HG03097 (cell line): ENCODE measurements around the gene FAM107B.
"Not testable (repeated sequence)": the region's sequence is repeated elsewhere in the genome, so short reads cannot be mapped to it uniquely, and the experiment has no call there.

Experiments used
- ATAC-seq: cut with Tn5 transposase; IDR thresholded peaks from one replicate; pipeline ENCODE4 v1.9.1; 2021; ENCODE audit not compliant: unreplicated experiment, low FRiP score

The FAM107B gene

GRCh38 chr10:14604181-14605142 lies 170.2 kb downstream of the FAM107B start:
- peak; percentile 43 for ATAC-seq

- peak; percentile 9 for ATAC-seq
Measured at GRCh38 chr10:14603534-14604102, 171.1 kb downstream of the FAM107B start.

GRCh38 chr10:14602807-14603533 lies 171.7 kb downstream of the FAM107B start:
- ATAC-seq, result no peak

GRCh38 chr10:14601872-14602725 lies 172.6 kb downstream of the FAM107B start:
- peak; percentile 34 for ATAC-seq

GRCh38 chr10:14601326-14601725 lies 173.4 kb downstream of the FAM107B start:
- no peak for ATAC-seq

- ATAC-seq, result no peak
Measured at GRCh38 chr10:14600065-14600464, 174.6 kb downstream of the FAM107B start.

GRCh38 chr10:14598809-14599764 lies 175.6 kb downstream of the FAM107B start:
- ATAC-seq, result no peak

- no peak for ATAC-seq
Measured at GRCh38 chr10:14595526-14596182, 179.0 kb downstream of the FAM107B start.

GRCh38 chr10:14594878-14595525 lies 179.7 kb downstream of the FAM107B start:
- no peak for ATAC-seq

GRCh38 chr10:14593806-14594205 lies 180.9 kb downstream of the FAM107B start:
- ATAC-seq, result no peak

GRCh38 chr10:14592566-14592965 lies 182.1 kb downstream of the FAM107B start:
- ATAC-seq, result no peak

- ATAC-seq, result no peak
Measured at GRCh38 chr10:14592026-14592425, 182.7 kb downstream of the FAM107B start.

GRCh38 chr10:14588938-14589294 lies 185.8 kb downstream of the FAM107B start:
- ATAC-seq, result not testable (repeated sequence)

- ATAC-seq, result no peak
Measured at GRCh38 chr10:14588084-14588937, 186.4 kb downstream of the FAM107B start.

GRCh38 chr10:14587540-14588083 lies 187.1 kb downstream of the FAM107B start:
- no peak for ATAC-seq

- no peak for ATAC-seq
Measured at GRCh38 chr10:14586901-14587300, 187.8 kb downstream of the FAM107B start.
